Endothelial cell of umbilical vein (primary cell): Measurements from ENCODE around the gene MAT2A. TPM values are rescaled to one million over a fixed set of nuclear protein-coding genes. Genes with fewer than 3 reads are reported as not detected.

ENCODE experiments used
- BruUV-seq: library from RNA; stranded (reverse); fragments of 400-500 nt; replicated peaks from 2 replicates; lab custom pipeline; 2021; lab: Mats Ljungman, UMichigan
- CTCF ChIA-PET: fragments of 300-600, 350-600 bp; sonication (Branson Sonifier 250); formaldehyde crosslinking; loops from one replicate; lab custom pipeline; 2021; ENCODE audit warnings: antibody characterized with exemption, inconsistent platforms; lab: Charles Lee
- POLR2A ChIA-PET: fragments of 300-600, 350-600 bp; sonication (Branson Sonifier 250); formaldehyde crosslinking; loops from one replicate; lab custom pipeline; 2021; ENCODE audit warnings: antibody characterized with exemption, inconsistent platforms; lab: Charles Lee
- DNase-seq: peaks from one replicate; pipeline ENCODE4 v3.0.0-alpha.2; 2011; ENCODE audit warnings: low read depth, low spot score
- FAIRE-seq: peaks from 2 replicates; lab custom pipeline; 2011; peaks lifted over from hg19 to GRCh38; lab: Jason Lieb, UNC
- H2AFZ ChIP-seq: 2 replicates; pipeline ENCODE4 v1.6.0; 2012; ENCODE audit warnings: low read depth, low read length, control low read depth, inconsistent platforms
- H3K27ac ChIP-seq: 2 replicates; pipeline ENCODE4 v1.5.1; 2011; ENCODE audit warnings: low read depth, mild to moderate bottlenecking, control low read depth, low read length, moderate library complexity; ENCODE audit not compliant: insufficient read depth
- H3K27me3 ChIP-seq, 2 experiments: 2 replicates each; pipeline versions ENCODE4 v1.6.0 to v1.6.1; 2011; ENCODE audit warnings: low read length in 2 of 2, mixed read lengths in 1 of 2; ENCODE audit not compliant: control insufficient read depth in 2 of 2, insufficient read depth in 2 of 2
- H3K36me3 ChIP-seq, 2 experiments: 2 replicates in 1 of 2; 3 replicates in 1 of 2; pipeline ENCODE4 v1.5.1; 2011; ENCODE audit warnings: low read length in 2 of 2, mild to moderate bottlenecking in 1 of 2, moderate library complexity in 1 of 2; ENCODE audit not compliant: control insufficient read depth in 2 of 2, insufficient read depth in 2 of 2; ENCODE audit errors: extremely low read depth in 1 of 2
- H3K4me1 ChIP-seq: 3 replicates; pipeline ENCODE4 v1.5.1; 2011; ENCODE audit warnings: mild to moderate bottlenecking, low read length; ENCODE audit not compliant: control insufficient read depth, insufficient read depth; ENCODE audit errors: extremely low read depth
- H3K4me2 ChIP-seq: 2 replicates; pipeline ENCODE4 v1.6.1; 2011; ENCODE audit warnings: low read length, control low read depth, mixed read lengths; ENCODE audit not compliant: insufficient read depth
- H3K4me3 ChIP-seq, 3 experiments: fragments of 200-600 bp in 1 of 3; sonication (generic), shearing (Covaris generic) in 1 of 3; replicated peaks in 1 of 3; 2 replicates each; pipeline ENCODE4 v1.5.1; 2011 to 2016; ENCODE audit warnings: control low read depth in 3 of 3, low read length in 3 of 3, mild to moderate bottlenecking in 2 of 3, inconsistent platforms in 1 of 3, low read depth in 1 of 3, moderate library complexity in 1 of 3; ENCODE audit not compliant: insufficient read depth in 1 of 3
- H3K79me2 ChIP-seq: 2 replicates; pipeline ENCODE4 v1.6.0; 2012; ENCODE audit warnings: low read length, inconsistent platforms; ENCODE audit not compliant: control insufficient read depth, insufficient read depth
- H3K9ac ChIP-seq: replicated peaks from 2 replicates; pipeline ENCODE3; 2011; ENCODE audit warnings: low read length, control low read depth; ENCODE audit not compliant: insufficient read depth; ENCODE audit errors: extremely low read depth
- H3K9me1 ChIP-seq: replicated peaks from 3 replicates; pipeline ENCODE4 v1.6.0; 2011; ENCODE audit warnings: mild to moderate bottlenecking, low read length; ENCODE audit not compliant: control insufficient read depth, insufficient read depth; ENCODE audit errors: extremely low read depth
- H3K9me3 ChIP-seq: replicated peaks from 2 replicates; pipeline ENCODE4 v1.5.1; 2012; ENCODE audit warnings: low read length, inconsistent platforms; ENCODE audit not compliant: control insufficient read depth, insufficient read depth
- H4K20me1 ChIP-seq: replicated peaks from 2 replicates; pipeline ENCODE3; 2011; ENCODE audit warnings: mild to moderate bottlenecking, low read length; ENCODE audit not compliant: control insufficient read depth, insufficient read depth; ENCODE audit errors: extremely low read depth
- CTCF ChIP-seq, 2 donors: IDR thresholded peaks; 1 replicate in 1 of 2; 2 replicates in 1 of 2; pipeline ENCODE4 v1.5.1; 2011; ENCODE audit warnings: low read length in 2 of 2, mild to moderate bottlenecking in 2 of 2, moderate library complexity in 2 of 2, control low read depth in 1 of 2, inconsistent platforms in 1 of 2, low read depth in 1 of 2; ENCODE audit not compliant: insufficient read depth in 1 of 2; ENCODE audit errors: extremely low read depth in 1 of 2
- EZH2 ChIP-seq: IDR thresholded peaks from 2 replicates; pipeline ENCODE4 v1.6.1; 2012; ENCODE audit warnings: borderline replicate concordance, low read depth, mild to moderate bottlenecking, moderate library complexity, low read length, inconsistent platforms; ENCODE audit not compliant: severe bottlenecking
- FOS ChIP-seq: IDR thresholded peaks from 2 replicates; pipeline ENCODE4 v1.6.1; 2011; ENCODE audit warnings: mild to moderate bottlenecking, low read length, moderate library complexity, borderline replicate concordance; ENCODE audit not compliant: insufficient read depth
- GATA2 ChIP-seq: IDR thresholded peaks from 2 replicates; pipeline ENCODE4 v1.7.0; 2011; ENCODE audit warnings: low read depth, mild to moderate bottlenecking, moderate library complexity, mixed read lengths, low read length; ENCODE audit not compliant: insufficient read length, insufficient read depth
- JUN ChIP-seq: IDR thresholded peaks from 2 replicates; pipeline ENCODE4 v1.6.1; 2011; ENCODE audit warnings: borderline replicate concordance, low read depth; ENCODE audit not compliant: insufficient read length, insufficient read depth
- MAX ChIP-seq: IDR thresholded peaks from 2 replicates; pipeline ENCODE4 v1.6.1; 2011; ENCODE audit not compliant: insufficient read depth, insufficient read length
- MYC ChIP-seq: IDR thresholded peaks from one replicate; pipeline ENCODE4 v1.6.1; 2011; ENCODE audit warnings: mild to moderate bottlenecking, low read depth, low read length
- POLR2A ChIP-seq: IDR thresholded peaks from 2 replicates; pipeline ENCODE4 v1.6.1; 2012; ENCODE audit warnings: low read depth, mild to moderate bottlenecking, control low read depth, low read length
- POLR2AphosphoS5 ChIP-seq: IDR thresholded peaks from 2 replicates; pipeline ENCODE4 v1.6.1; 2012; ENCODE audit warnings: low read depth, mild to moderate bottlenecking, control low read depth, low read length, moderate library complexity; ENCODE audit not compliant: insufficient read depth
- dilution Hi-C: fragments of 300-500 bp; cut with MboI; formaldehyde crosslinking; loops from one replicate; pipeline ENCODE4 v1.15.0; 2019; ENCODE audit warnings: low sequenced_read_pairs; ENCODE audit not compliant: extremely low pct_ligation_motif_present
- intact Hi-C: fragments of 100-400 bp; cut with micrococcal nuclease; formaldehyde crosslinking; loops from one replicate; pipeline ENCODE4 v1.10.0; 2022
- polyA plus RNA-seq, 4 experiments: library from polyadenylated mRNA; depleted of rRNA in 3 of 4; stranded (reverse) in 3 of 4; unstranded in 1 of 4; fragments of >200 nt; gene quantifications; 2 replicates each; pipeline versions ENCODE4 v1.2.1 to v1.2.3, GENCODE V29; 2011 to 2012; ENCODE audit warnings: missing spikeins in 1 of 4
- total RNA-seq: library from RNA; stranded (reverse); gene quantifications from 2 replicates; pipeline ENCODE4 v1.2.3, GENCODE V29; 2021

MAT2A gene
- total and polyA plus RNA-seq, 2 donors (not counting 3 experiments of a cell fraction or from before 2014, with no cell fraction given): 172 to 257 TPM

- Histone ChIP-seq H3K4me2 (no peak overlapping the region), H3K4me3 (no peak overlapping the region), H3K9ac (no peak overlapping the region), H4K20me1 (no peaks in the 10 kb centered on the region), H3K27ac (no peak overlapping the region), H3K9me1 (no peaks in the 10 kb centered on the region), H3K36me3 (no peaks in the 10 kb centered on the region), H3K9me3 (no peaks in the 10 kb centered on the region), H3K27me3 (no peaks in the 10 kb centered on the region), H3K4me1 (peaks cover 9% of the 10 kb centered on the region), H3K79me2 (peaks cover 17% of the 10 kb centered on the region), H2AFZ (no peak overlapping the region)
- no peak for DNase-seq
- no peak for FAIRE-seq
- TF ChIP-seq POLR2A (no peak), CTCF (IDR thresholded peaks at IDR 0.05; ENCODE audit: extremely low read depth in 1 of 2, insufficient read depth in 1 of 2, low read depth in 1 of 2, low read length in 2 of 2) (no peak)
- intact Hi-C loops: no loop called here
- dilution Hi-C loops: no loop called here
- ChIA-PET POLR2A (no interaction called here), CTCF (interaction anchor here (0.5 to 1.9 kb wide), 3 partner anchors 10 to 237 kb away, joined by 3 to 6 read pairs (median 3); no protein-coding TSS in a partner anchor)
- BruUV-seq: no TSS peak
Measured at GRCh38 chr2:85564144-85564563, 25.2 kb downstream of the MAT2A start.

GRCh38 chr2:85566265-85566664, 27.3 kb downstream of the MAT2A start:
- peaks cover 0 to 3% of the 10 kb centered on the region in 2 experiments for H3K27me3 ChIP-seq
- dilution Hi-C loops: no loop called here
- ChIA-PET CTCF (no interaction called here), POLR2A (no interaction called here)
- H2AFZ ChIP-seq: no peak overlapping the region
- intact Hi-C loops: no loop called here
- no peaks in the 10 kb centered on the region for H4K20me1 ChIP-seq
- no peak overlapping the region for H3K4me2 ChIP-seq
- FAIRE-seq (peak; percentile 31), DNase-seq (no peak)
- H3K36me3 ChIP-seq: no peaks in the 10 kb centered on the region
- H3K4me1 ChIP-seq: no peaks in the 10 kb centered on the region
- H3K4me3 ChIP-seq: no peak overlapping the region
- H3K9ac ChIP-seq: no peak overlapping the region
- TF ChIP-seq MYC (no peak), JUN (no peak), POLR2AphosphoS5 (no peak), EZH2 (no peak), POLR2A (no peak), GATA2 (no peak), MAX (no peak), FOS (no peak), CTCF (IDR thresholded peaks at IDR 0.05; ENCODE audit: extremely low read depth in 1 of 2, insufficient read depth in 1 of 2, low read depth in 1 of 2, low read length in 2 of 2) (no peak)
- H3K9me1 ChIP-seq: no peaks in the 10 kb centered on the region
- H3K79me2 ChIP-seq: no peaks in the 10 kb centered on the region
- no peak overlapping the region for H3K27ac ChIP-seq
- no TSS peak for BruUV-seq
- H3K9me3 ChIP-seq: no peaks in the 10 kb centered on the region
